CD4-positive, alpha-beta memory T cell (primary cell): ENCODE measurements around the gene MSMP. TPM values are rescaled to one million over a fixed set of nuclear protein-coding genes. Genes with fewer than 3 reads are reported as not detected.
A peak's percentile ranks its signal among the peaks of the same experiment; 100 is the strongest.

Experiments
- CTCF ChIA-PET: fragments of 350-600 bp; sonication (Branson Sonifier 250); formaldehyde crosslinking; loops from one replicate; lab custom pipeline; 2021; ENCODE audit warnings: inconsistent platforms; ENCODE audit not compliant: partially characterized antibody; lab: Charles Lee
- POLR2A ChIA-PET: fragments of 350-600 bp; sonication (Branson Sonifier 250); formaldehyde crosslinking; loops from one replicate; lab custom pipeline; 2021; ENCODE audit not compliant: partially characterized antibody; lab: Charles Lee
- DNase-seq, 5 donors: peaks; one replicate each; pipeline versions ENCODE4 v3.0.0 to v3.0.0-alpha.2; 2020 to 2022; ENCODE audit warnings: mixed read lengths in 1 of 5
- H3K27ac ChIP-seq: one replicate; pipeline ENCODE4 v1.7.0; 2013; ENCODE audit warnings: low read depth, low read length
- H3K27me3 ChIP-seq: 2 replicates; pipeline ENCODE4 v1.7.0; 2013; ENCODE audit warnings: mild to moderate bottlenecking, low read length, moderate library complexity; ENCODE audit not compliant: insufficient read depth
- H3K36me3 ChIP-seq: 2 replicates; pipeline ENCODE4 v1.7.0; 2013; ENCODE audit warnings: mild to moderate bottlenecking, low read length, moderate library complexity; ENCODE audit not compliant: insufficient read depth
- H3K4me1 ChIP-seq: 2 replicates; pipeline ENCODE4 v1.7.0; 2013; ENCODE audit warnings: mild to moderate bottlenecking, low read length, moderate library complexity; ENCODE audit not compliant: insufficient read depth
- H3K4me3 ChIP-seq, 2 donors: one replicate each; pipeline ENCODE4 v1.7.0; 2013; ENCODE audit warnings: low read length in 2 of 2, mild to moderate bottlenecking in 1 of 2
- H3K9me3 ChIP-seq, 2 donors: one replicate each; pipeline ENCODE4 v1.7.0; 2013; ENCODE audit warnings: low read length in 2 of 2, control low read depth in 1 of 2; ENCODE audit not compliant: control insufficient read depth in 1 of 2
- H3K27ac Mint-ChIP-seq, 7 donors: one replicate each; pipeline ENCODE4 v1.8.0; 2020 to 2021; ENCODE audit warnings: mixed read lengths in 7 of 7, mild to moderate bottlenecking in 6 of 7, inconsistent platforms in 3 of 7, moderate library complexity in 3 of 7
- H3K27me3 Mint-ChIP-seq, 2 donors: one replicate each; pipeline ENCODE4 v1.8.0; 2020 to 2021; ENCODE audit warnings: mixed read lengths in 2 of 2
- H3K36me3 Mint-ChIP-seq, 2 donors: one replicate each; pipeline ENCODE4 v1.8.0; 2020 to 2021; ENCODE audit warnings: mixed read lengths in 2 of 2, inconsistent platforms in 1 of 2, mild to moderate bottlenecking in 1 of 2
- H3K4me1 Mint-ChIP-seq, 4 donors: one replicate each; pipeline ENCODE4 v1.8.0; 2020 to 2021; ENCODE audit warnings: mixed read lengths in 4 of 4, mild to moderate bottlenecking in 1 of 4
- H3K4me3 Mint-ChIP-seq, 8 donors: one replicate each; pipeline ENCODE4 v1.8.0; 2020 to 2021; ENCODE audit warnings: mixed read lengths in 8 of 8, mild to moderate bottlenecking in 7 of 8, moderate library complexity in 6 of 8, inconsistent platforms in 3 of 8
- H3K9me3 Mint-ChIP-seq, 8 donors: one replicate each; pipeline ENCODE4 v1.8.0; 2020 to 2021; ENCODE audit warnings: mixed read lengths in 8 of 8, mild to moderate bottlenecking in 5 of 8, inconsistent platforms in 3 of 8, moderate library complexity in 1 of 8
- intact Hi-C: fragments of 100-400 bp; cut with micrococcal nuclease; formaldehyde crosslinking; loops from one replicate; pipeline ENCODE4 v1.15.1; 2023
- polyA plus RNA-seq, 2 donors: library from polyadenylated mRNA; unstranded; fragments of 300-500 nt; fragmentation: Illumina TruSeq; gene quantifications; one replicate each; pipeline ENCODE4 v1.2.3, GENCODE V29; 2021
- total RNA-seq, 2 experiments: library from RNA; stranded (reverse); gene quantifications; one replicate each; pipeline ENCODE4 v1.2.3, GENCODE V29; 2021

The MSMP gene
- total RNA-seq (not detected), polyA plus RNA-seq (1 to 10 TPM in 1 of 2 donors, not detected in 1; 1.2 TPM)

- H3K4me1 ChIP-seq, result peaks cover 36% of the 10 kb centered on the region
- DNase-seq, result no peak
- H3K36me3 ChIP-seq, result peaks cover 35% of the 10 kb centered on the region
- Mint-ChIP-seq H3K27me3 (no peaks in the 10 kb centered on the region), H3K27ac (peak within 1 kb of the TSS in 6 of 7 donors; percentile 27 to 99 (median 83)), H3K4me1 (peaks cover 27 to 67% (median 50%) of the 10 kb centered on the region in 4 donors), H3K36me3 (peaks cover 25 to 40% of the 10 kb centered on the region in 2 donors), H3K4me3 (peak within 1 kb of the TSS in 2 of 8 donors; percentile 30 to 74), H3K9me3 (peaks cover 0 to 2% (median 0%) of the 10 kb centered on the region in 8 donors)
- H3K27me3 ChIP-seq, result no peaks in the 10 kb centered on the region
- ChIA-PET POLR2A (interaction anchor here (1.0 kb wide), 1 partner anchor 22 kb away, joined by 4 read pairs; the partner anchor contains the start of genes CREB3 and TLN1), CTCF (interaction anchor here (1.2 to 6.0 kb wide), 3 partner anchors 22 to 137 kb away, joined by 3 to 32 read pairs (median 4); partner anchors contain the start of gene CREB3)
- H3K27ac ChIP-seq, result no peak within 1 kb of the TSS
- no peak within 1 kb of the TSS for H3K4me3 ChIP-seq
- no peaks in the 10 kb centered on the region for H3K9me3 ChIP-seq
- intact Hi-C loops, result no loop called here
These were observed at the start of gene MSMP for GRCh38 chr9:35754264-35754663. MSMP (minus strand) TSS chr9:35754276; CDS start chr9:35754129, 147 bp downstream.

GRCh38 chr9:35801328-35802128 lies 47.5 kb upstream of the MSMP start:
- H3K4me1 ChIP-seq, result no peaks in the 10 kb centered on the region
- H3K27ac Mint-ChIP-seq, result peak overlapping the region in 3 of 7 donors; percentile 26 to 70 (median 31)
- H3K27ac ChIP-seq, result no peak overlapping the region
- peaks cover 29 to 46% of the 10 kb centered on the region in 2 donors for H3K36me3 Mint-ChIP-seq
- no peak overlapping the region for H3K4me3 Mint-ChIP-seq
- POLR2A ChIA-PET, result interaction anchor here (1.1 kb wide), 1 partner anchor 12 kb away, joined by 3 read pairs; no protein-coding TSS in a partner anchor
- H3K4me1 Mint-ChIP-seq, result peaks cover 0 to 4% (median 0%) of the 10 kb centered on the region in 4 donors
- intact Hi-C loops, result no loop called here
- no peak for DNase-seq
- peaks cover 20% of the 10 kb centered on the region for H3K36me3 ChIP-seq
- H3K27me3 ChIP-seq, result no peaks in the 10 kb centered on the region
- no peak overlapping the region for H3K4me3 ChIP-seq
- CTCF ChIA-PET, result interaction anchor here (2.4 kb wide), 1 partner anchor 12 kb away, joined by 9 read pairs; no protein-coding TSS in a partner anchor
- H3K9me3 ChIP-seq, result no peaks in the 10 kb centered on the region
- H3K27me3 Mint-ChIP-seq, result no peaks in the 10 kb centered on the region
- H3K9me3 Mint-ChIP-seq, result no peaks in the 10 kb centered on the region

DNA sequence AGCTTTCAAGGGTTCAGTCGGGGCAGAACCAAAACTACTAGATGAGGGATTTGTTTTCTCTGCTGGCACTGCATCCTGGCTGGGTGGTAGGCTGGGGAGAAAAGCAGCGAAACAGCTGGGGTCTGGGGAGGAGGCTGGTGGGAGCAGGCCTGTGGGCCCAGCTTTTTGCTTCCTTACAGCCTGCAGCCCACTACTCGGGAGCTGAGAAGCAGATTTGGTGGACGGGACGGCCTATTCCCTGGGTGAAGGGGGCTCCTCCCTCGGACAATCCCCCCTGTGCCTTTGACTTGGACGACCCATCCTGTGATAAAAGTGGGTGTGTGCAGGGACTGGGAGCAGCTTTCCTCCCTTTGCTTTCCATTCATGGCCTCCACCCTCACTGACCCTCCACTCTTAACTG lies 46.5 kb upstream of the MSMP start:
- Mint-ChIP-seq H3K4me1 (peaks cover 0 to 4% (median 0%) of the 10 kb centered on the region in 4 donors), H3K27me3 (no peaks in the 10 kb centered on the region), H3K27ac (no peak overlapping the region), H3K9me3 (no peaks in the 10 kb centered on the region), H3K36me3 (peaks cover 27 to 36% of the 10 kb centered on the region in 2 donors), H3K4me3 (no peak overlapping the region)
- Histone ChIP-seq H3K27ac (no peak overlapping the region), H3K27me3 (no peaks in the 10 kb centered on the region), H3K4me1 (no peaks in the 10 kb centered on the region), H3K9me3 (no peaks in the 10 kb centered on the region), H3K36me3 (peaks cover 11% of the 10 kb centered on the region), H3K4me3 (no peak overlapping the region)
- ChIA-PET CTCF (interaction anchor here (2.4 kb wide), 1 partner anchor 11 kb away, joined by 9 read pairs; no protein-coding TSS in a partner anchor), POLR2A (interaction anchor here (0.6 kb wide), 1 partner anchor 36 kb away, joined by 3 read pairs; no protein-coding TSS in a partner anchor)
- intact Hi-C loops, result no loop called here
- no peak for DNase-seq

DNA sequence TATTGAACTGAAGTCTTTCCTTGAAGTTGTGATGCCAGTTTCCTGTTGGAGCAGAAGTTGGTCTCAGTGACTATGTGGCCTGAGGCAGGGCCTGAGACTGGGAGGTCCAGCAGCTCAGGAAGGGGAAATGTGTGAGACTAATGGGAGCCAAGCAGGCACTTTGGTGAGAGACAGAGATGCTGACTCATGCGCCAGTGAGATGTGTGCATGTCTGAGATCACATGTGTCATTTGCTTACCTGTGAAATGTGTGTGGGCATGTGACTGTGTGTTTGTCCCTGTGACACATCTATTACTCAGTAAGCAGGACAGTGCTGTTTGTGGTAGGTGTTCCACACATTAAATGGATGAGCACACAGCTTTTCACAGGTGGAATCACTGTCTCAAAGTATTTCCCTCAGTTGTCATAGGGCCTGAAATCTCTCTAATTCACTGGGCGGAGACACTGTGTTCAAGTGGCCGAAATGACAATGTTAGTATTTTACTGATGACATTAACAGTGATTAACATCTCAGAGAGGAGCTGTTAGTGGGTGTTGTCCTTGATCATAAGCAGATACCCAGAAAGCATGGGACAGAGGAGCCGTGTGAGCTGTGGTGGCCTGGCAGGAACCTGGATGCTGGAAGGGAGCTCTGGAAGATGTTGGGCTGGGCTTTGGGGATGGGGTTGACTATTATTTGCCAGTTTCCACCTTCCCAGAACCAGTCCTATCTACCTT lies 44.7 kb upstream of the MSMP start:
- Mint-ChIP-seq H3K9me3 (no peaks in the 10 kb centered on the region), H3K4me1 (peaks cover 0 to 9% (median 5%) of the 10 kb centered on the region in 4 donors), H3K27ac (peak overlapping the region in 2 of 7 donors; percentile 48 to 72), H3K27me3 (no peaks in the 10 kb centered on the region), H3K4me3 (no peak overlapping the region), H3K36me3 (peaks cover 27 to 29% of the 10 kb centered on the region in 2 donors)
- no peak overlapping the region for H3K4me3 ChIP-seq
- no peaks in the 10 kb centered on the region for H3K9me3 ChIP-seq
- DNase-seq, result no peak
- H3K27me3 ChIP-seq, result no peaks in the 10 kb centered on the region
- peaks cover 7% of the 10 kb centered on the region for H3K36me3 ChIP-seq
- CTCF ChIA-PET, result interaction anchor here (0.9 to 1.9 kb wide), 3 partner anchors 8 to 12 kb away, joined by 3 to 9 read pairs (median 4); no protein-coding TSS in a partner anchor
- H3K27ac ChIP-seq, result no peak overlapping the region
- no peaks in the 10 kb centered on the region for H3K4me1 ChIP-seq
- intact Hi-C loops, result no loop called here
- POLR2A ChIA-PET, result no interaction called here

DNA sequence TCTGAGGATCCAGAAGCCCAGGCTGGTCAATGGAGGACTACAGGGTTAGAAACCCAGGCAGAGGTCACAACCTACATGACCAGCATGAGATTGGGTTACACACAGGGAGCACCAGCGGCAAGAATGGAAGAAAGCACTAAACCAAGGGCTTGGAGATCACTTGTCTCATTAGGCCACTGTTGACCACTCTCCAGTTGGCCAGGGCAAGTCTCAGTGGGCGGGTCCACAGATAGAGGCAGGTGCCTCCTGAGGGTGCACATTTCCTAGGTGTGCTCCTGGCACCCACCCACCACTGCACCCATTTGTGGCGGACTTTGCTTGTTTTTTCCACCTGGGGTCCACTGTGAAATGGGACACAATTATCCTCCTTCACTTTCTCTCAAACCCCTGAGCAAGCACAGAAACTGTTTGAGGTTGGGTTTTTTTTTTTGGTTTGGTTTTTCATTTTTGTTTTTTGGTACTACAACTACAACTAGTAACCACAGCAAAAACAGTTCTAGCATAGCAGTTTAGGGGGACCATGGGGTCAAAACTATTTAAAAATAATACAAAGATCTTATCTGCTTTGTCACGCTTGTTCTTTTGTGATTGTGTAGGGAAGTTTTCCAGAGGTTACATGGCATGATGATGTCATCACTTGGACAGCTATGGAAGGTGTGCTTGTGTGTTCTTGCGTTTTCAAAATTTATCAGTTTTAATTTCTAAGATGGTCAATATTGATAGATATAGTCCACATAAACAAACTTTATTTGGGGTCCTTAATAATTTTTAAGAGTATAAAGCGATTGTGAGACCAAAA lies 43.4 kb upstream of the MSMP start:
- peak overlapping the region in 4 of 7 donors; percentile 15 to 58 (median 44) for H3K27ac Mint-ChIP-seq
- H3K36me3 ChIP-seq, result peaks cover 3% of the 10 kb centered on the region
- H3K4me1 ChIP-seq, result no peaks in the 10 kb centered on the region
- H3K27ac ChIP-seq, result no peak overlapping the region
- H3K9me3 ChIP-seq, result no peaks in the 10 kb centered on the region
- no peak overlapping the region for H3K4me3 ChIP-seq
- peaks cover 5 to 12% (median 5%) of the 10 kb centered on the region in 4 donors for H3K4me1 Mint-ChIP-seq
- ChIA-PET CTCF (interaction anchor here (0.8 to 1.7 kb wide), 3 partner anchors 9 to 85 kb away, joined by 3 to 11 read pairs (median 4); no protein-coding TSS in a partner anchor), POLR2A (no interaction called here)
- intact Hi-C loops, result no loop called here
- H3K27me3 ChIP-seq, result no peaks in the 10 kb centered on the region
- peaks cover 23 to 25% of the 10 kb centered on the region in 2 donors for H3K36me3 Mint-ChIP-seq
- no peak overlapping the region for H3K4me3 Mint-ChIP-seq
- H3K27me3 Mint-ChIP-seq, result no peaks in the 10 kb centered on the region
- H3K9me3 Mint-ChIP-seq, result no peaks in the 10 kb centered on the region
- DNase-seq, result no peak

- DNase-seq, result no peak
- Histone ChIP-seq H3K27ac (no peak overlapping the region), H3K4me3 (no peak overlapping the region), H3K9me3 (no peaks in the 10 kb centered on the region), H3K36me3 (no peaks in the 10 kb centered on the region), H3K4me1 (no peaks in the 10 kb centered on the region), H3K27me3 (no peaks in the 10 kb centered on the region)
- no peak overlapping the region for H3K4me3 Mint-ChIP-seq
- H3K27ac Mint-ChIP-seq, result peak overlapping the region in 1 of 7 donors; percentile 71
- H3K9me3 Mint-ChIP-seq, result peaks cover 0 to under 1% (median 0%) of the 10 kb centered on the region in 8 donors
- H3K36me3 Mint-ChIP-seq, result peaks cover 10 to 12% of the 10 kb centered on the region in 2 donors
- CTCF ChIA-PET, result interaction anchor here (0.9 to 1.6 kb wide), 2 partner anchors 31 to 86 kb away, joined by 3 to 11 read pairs; no protein-coding TSS in a partner anchor
- intact Hi-C loops, result no loop called here
- H3K27me3 Mint-ChIP-seq, result no peaks in the 10 kb centered on the region
- POLR2A ChIA-PET, result no interaction called here
- H3K4me1 Mint-ChIP-seq, result peaks cover 5 to 12% (median 5%) of the 10 kb centered on the region in 4 donors
These were observed 41.6 kb upstream of the MSMP start for GRCh38 chr9:35795695-35796094.
